ENCODE results near the gene KDM7A.

GRCh38 chr7:140039066-140039465 lies 137.7 kb downstream of the KDM7A start:
- no peak for TF ChIP-seq CTCF (IDR thresholded peaks at IDR 0.05)
- TF ChIP-seq POLR2A (IDR thresholded peaks at IDR 0.05), result no peak
